Neural progenitor cell (in vitro differentiated cells): Measurements from ENCODE around the gene MACROD2.

Experiments
- EZH2 ChIP-seq: fragments of 200-600 bp; sonication (generic); IDR thresholded peaks from 2 replicates; pipeline ENCODE4 v1.6.1; 2017; ENCODE audit warnings: antibody characterized with exemption, mild to moderate bottlenecking, moderate library complexity
- EZH2phosphoT487 ChIP-seq: fragments of 200-600 bp; sonication (generic); IDR thresholded peaks from 2 replicates; pipeline ENCODE4 v1.6.1; 2017; ENCODE audit warnings: antibody characterized with exemption

DNA sequence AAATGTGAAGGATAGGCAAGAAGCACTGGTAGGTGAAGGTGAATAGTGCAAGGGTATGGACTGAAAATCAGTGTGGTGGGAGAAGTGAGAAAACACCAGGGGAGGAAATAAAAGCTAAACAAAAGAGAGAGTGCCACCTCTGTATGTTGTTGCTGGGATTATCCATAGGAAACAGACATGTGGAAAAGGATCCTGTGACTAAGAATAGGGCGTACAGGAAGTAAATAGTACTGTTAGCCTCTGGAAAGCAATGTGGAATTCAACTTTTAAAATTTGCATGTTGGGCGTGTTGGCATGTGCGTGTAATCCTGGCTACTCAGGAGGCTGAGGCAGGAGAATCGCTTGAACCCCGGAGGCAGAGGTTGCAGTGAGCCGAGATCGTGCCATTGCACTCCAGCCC is 1916.3 kb downstream of the MACROD2 start:
- TF ChIP-seq EZH2phosphoT487 (no peak), EZH2 (no peak)
